Renal pelvis (tissue), 12 donors: Measurements from ENCODE around the gene IST1. TPM values are rescaled to one million over a fixed set of nuclear protein-coding genes. Genes with fewer than 3 reads are reported as not detected.
"Not testable (repeated sequence)": the region's sequence is repeated elsewhere in the genome, so short reads cannot be mapped to it uniquely, and the experiment has no call there.

Source experiments
- DNase-seq: peaks from one replicate; pipeline ENCODE4 v3.0.0-alpha.2; 2013
- long read RNA-seq, 16 experiments: transcript quantifications; one replicate each; lab custom pipeline, GENCODE V29; 2026
- polyA plus RNA-seq, 3 donors: library from polyadenylated mRNA; unstranded; fragments of 120-200 nt; gene quantifications; one replicate each; pipeline ENCODE4 v1.2.1, GENCODE V29; 2013; ENCODE audit not compliant: insufficient read length in 3 of 3

The IST1 gene
- polyA plus RNA-seq = 100 to 1,000 TPM; 258 to 360 (median 303) TPM
- long read RNA-seq, donor 1, full-length matches to known transcripts = 33 of 69 reads
- long read RNA-seq, donor 1, partial matches to known transcripts = 36 of 69 reads
- long read RNA-seq, donor 1, other reads (novel, unspliced or antisense) = 0 of 69 reads
- long read RNA-seq, donor 2, full-length matches to known transcripts = 61 of 77 reads
- long read RNA-seq, donor 2, partial matches to known transcripts = 16 of 77 reads
- long read RNA-seq, donor 2, other reads (novel, unspliced or antisense) = 0 of 77 reads
- long read RNA-seq, donor 3, full-length matches to known transcripts = 29 of 88 reads
- long read RNA-seq, donor 3, partial matches to known transcripts = 54 of 88 reads
- long read RNA-seq, donor 3, other reads (novel, unspliced or antisense) = 5 of 88 reads
- long read RNA-seq, donor 4, full-length matches to known transcripts = 47 of 58 reads
- long read RNA-seq, donor 4, partial matches to known transcripts = 11 of 58 reads
- long read RNA-seq, donor 4, other reads (novel, unspliced or antisense) = 0 of 58 reads
- long read RNA-seq, donor 5, full-length matches to known transcripts = 26 of 39 reads
- long read RNA-seq, donor 5, partial matches to known transcripts = 13 of 39 reads
- long read RNA-seq, donor 5, other reads (novel, unspliced or antisense) = 0 of 39 reads
- long read RNA-seq, donor 6, full-length matches to known transcripts = 48 of 61 reads
- long read RNA-seq, donor 6, partial matches to known transcripts = 13 of 61 reads
- long read RNA-seq, donor 6, other reads (novel, unspliced or antisense) = 0 of 61 reads
- long read RNA-seq, donor 7, full-length matches to known transcripts = 58 of 63 reads
- long read RNA-seq, donor 7, partial matches to known transcripts = 5 of 63 reads
- long read RNA-seq, donor 7, other reads (novel, unspliced or antisense) = 0 of 63 reads
- long read RNA-seq, donor 8, full-length matches to known transcripts = 16 of 31 reads
- long read RNA-seq, donor 8, partial matches to known transcripts = 15 of 31 reads
- long read RNA-seq, donor 8, other reads (novel, unspliced or antisense) = 0 of 31 reads
- long read RNA-seq, donor 9, full-length matches to known transcripts = 53 of 72 reads
- long read RNA-seq, donor 9, partial matches to known transcripts = 19 of 72 reads
- long read RNA-seq, donor 9, other reads (novel, unspliced or antisense) = 0 of 72 reads
- long read RNA-seq, donor 10, full-length matches to known transcripts = 41 of 63 reads
- long read RNA-seq, donor 10, partial matches to known transcripts = 22 of 63 reads
- long read RNA-seq, donor 10, other reads (novel, unspliced or antisense) = 0 of 63 reads
- long read RNA-seq, donor 11, full-length matches to known transcripts = 26 of 26 reads
- long read RNA-seq, donor 11, partial matches to known transcripts = 0 of 26 reads
- long read RNA-seq, donor 11, other reads (novel, unspliced or antisense) = 0 of 26 reads
- long read RNA-seq, donor 12, full-length matches to known transcripts = 49 of 82 reads
- long read RNA-seq, donor 12, partial matches to known transcripts = 33 of 82 reads
- long read RNA-seq, donor 12, other reads (novel, unspliced or antisense) = 0 of 82 reads
- long read RNA-seq, donor 13, full-length matches to known transcripts = 22 of 22 reads
- long read RNA-seq, donor 13, partial matches to known transcripts = 0 of 22 reads
- long read RNA-seq, donor 13, other reads (novel, unspliced or antisense) = 0 of 22 reads
- long read RNA-seq, donor 14 = 0 reads
- long read RNA-seq, donor 15 = 0 reads
- long read RNA-seq, donor 16, full-length matches to known transcripts = 43 of 112 reads
- long read RNA-seq, donor 16, partial matches to known transcripts = 69 of 112 reads
- long read RNA-seq, donor 16, other reads (novel, unspliced or antisense) = 0 of 112 reads

DNA sequence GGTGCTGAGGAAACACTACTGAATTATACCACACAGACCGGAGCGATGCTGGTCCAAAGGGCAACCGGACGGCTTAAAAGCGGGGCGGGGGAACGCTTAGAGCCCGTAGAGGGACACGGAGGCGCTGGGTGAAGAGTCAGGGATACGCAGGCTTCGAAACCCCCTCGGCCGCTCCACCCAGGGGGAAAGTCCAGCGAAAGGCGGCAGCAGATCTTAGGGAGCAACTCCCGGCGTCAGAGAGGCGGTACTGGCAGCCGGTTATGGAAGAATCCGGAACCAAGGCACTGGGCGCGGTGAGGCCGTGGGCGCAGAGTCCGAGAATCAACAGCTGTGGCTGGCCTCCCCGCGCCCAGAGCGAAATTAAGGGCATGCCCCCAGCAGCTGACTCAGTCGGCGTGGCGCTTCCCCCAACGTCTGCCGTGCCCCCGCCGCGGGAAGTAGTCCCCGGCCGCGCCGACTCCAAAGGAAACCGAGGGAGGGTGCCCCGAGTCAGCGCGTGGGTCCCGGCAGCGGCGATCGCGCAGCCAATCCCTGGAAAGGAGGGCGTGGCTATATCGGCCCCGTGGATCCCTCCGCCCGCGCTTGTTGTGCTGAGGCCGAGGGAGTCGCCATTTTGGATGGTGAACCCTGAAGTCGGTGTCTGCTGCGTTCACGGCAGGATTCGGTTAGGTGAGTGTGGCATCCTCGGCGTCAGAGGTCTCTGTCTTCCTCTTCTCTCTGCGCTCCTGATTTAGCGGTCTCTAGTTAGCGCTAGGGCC is at the start of gene IST1:
Gene IST1 (plus strand): TSS at position 611 of the 758 bp plus-strand sequence. CDS start 20,110 bp downstream, outside the sequence.
- DNase-seq = peak; percentile 98

DNA sequence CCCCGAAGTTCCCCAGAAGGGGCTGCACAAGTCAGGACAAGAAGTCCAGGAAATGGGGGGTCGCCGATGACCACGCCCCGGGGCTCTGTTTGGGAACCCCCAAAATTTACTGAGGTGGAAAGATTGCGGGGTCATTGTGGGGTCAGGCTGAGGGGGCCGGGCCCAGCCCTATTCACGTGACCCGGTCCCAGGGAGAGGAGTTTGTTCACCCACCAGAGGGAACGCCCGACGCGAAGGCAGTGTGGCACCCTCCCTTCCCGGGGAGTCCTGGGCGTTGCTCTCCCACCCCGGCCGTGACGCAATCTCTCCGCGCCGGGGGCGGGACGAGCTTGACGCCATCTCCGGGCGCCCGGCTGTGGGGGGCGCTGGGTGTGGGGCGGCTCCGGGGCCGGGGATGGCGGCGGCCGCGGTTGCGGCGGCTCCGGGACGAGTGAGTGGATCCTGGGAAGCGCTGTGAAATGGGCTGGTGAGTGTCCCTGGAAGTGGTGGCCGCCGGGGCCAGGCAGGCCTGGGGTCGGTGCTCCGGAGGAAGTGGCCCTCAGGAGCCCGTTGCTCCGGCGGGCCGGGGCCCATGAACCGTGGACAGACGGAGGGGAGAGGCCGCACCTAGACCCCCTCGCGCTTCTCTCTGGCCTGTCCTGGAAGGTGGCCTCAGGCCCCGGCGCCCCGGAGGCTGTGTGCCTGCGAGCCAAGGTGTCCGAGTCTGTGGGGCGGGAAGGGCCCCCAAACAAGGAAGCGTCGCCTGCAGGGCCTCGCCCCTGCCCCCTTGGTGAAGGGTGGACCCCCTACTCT is 49.5 kb upstream of the IST1 start, which contains the start of gene ATXN1L:
Gene ATXN1L (plus strand): TSS at position 338 of the 792 bp plus-strand sequence. CDS start 3,765 bp downstream, outside the sequence.
- DNase-seq = peak; percentile 88

DNA sequence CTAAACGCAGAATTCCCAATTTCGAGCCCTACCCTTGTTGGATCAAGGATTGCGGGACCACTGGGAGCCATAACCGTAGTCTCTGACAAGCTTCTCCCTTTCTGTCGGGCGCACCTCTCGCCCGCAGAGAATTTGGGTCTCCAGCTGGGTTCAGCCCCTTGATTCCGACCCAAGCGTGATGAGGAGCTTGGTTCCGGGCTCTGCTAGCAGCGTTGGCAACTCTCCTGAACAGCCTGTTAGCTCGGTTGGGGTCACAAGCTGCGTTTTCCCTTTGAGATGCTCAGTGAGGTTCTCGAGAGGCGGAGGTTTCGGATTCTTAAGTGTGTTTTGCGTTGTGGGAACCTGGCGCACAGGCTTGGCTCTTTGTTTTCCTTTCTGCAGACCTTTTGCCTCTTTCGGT is 48.9 kb upstream of the IST1 start:
- DNase-seq = no peak

DNA sequence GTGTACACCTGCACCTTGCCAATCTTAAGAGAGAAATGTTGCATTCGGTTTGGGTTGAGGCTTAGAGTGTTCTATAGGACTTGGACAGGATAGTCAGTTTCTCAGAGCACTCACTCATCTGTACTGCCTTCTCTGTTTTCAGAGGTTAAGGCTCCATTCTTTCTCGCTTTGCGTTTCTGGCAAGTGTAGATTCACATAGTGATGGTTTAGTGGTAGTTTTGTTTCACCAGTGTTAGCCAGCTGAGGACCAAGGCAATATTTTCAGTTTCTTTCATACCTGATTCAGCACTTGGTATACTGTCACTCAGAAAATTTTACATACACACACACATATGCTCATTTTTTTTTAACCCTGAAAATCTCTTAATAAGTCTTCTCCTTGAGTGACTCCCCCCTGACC is 48.2 kb upstream of the IST1 start:
- no peak for DNase-seq

DNA sequence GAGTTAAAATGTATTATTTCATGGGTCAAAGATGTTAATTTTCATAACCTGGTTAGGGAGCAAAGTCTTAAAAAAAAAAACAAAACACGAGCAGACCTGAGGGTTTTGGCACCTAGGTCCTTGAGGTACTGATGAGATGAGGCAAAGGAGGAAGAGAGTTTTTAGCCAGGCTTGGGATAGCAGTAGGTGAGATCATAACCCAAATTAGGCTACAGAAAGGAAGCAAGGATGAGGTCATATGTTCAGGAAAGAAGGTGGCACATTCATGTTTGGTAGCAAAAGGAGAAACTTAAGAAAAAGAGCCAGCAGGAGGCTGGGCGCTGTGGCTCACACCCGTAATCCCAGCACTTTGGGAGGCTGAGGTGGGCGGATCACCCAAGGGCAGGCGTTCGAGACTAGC is 46.7 kb upstream of the IST1 start:
- no peak for DNase-seq

DNA sequence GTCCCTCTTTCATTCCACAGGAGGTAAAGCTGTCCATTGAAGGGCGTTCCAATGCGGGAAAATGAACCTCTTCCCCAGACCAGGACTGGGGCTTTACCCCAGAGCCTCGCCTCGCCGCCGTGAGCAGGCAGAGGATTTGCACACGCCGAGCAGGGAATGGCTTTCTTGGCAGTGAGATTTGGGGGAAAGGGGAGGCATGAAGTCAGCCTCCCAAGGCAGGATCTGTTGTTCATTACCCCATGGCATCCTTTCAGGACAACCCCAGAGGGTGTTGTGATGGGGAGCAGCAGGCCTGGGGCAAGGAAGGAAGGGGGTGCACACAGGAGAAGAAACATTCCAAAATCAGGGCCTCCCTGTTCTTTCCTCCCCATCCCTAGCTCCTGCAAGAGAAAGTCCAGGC is 43.6 kb upstream of the IST1 start:
- DNase-seq = no peak

DNA sequence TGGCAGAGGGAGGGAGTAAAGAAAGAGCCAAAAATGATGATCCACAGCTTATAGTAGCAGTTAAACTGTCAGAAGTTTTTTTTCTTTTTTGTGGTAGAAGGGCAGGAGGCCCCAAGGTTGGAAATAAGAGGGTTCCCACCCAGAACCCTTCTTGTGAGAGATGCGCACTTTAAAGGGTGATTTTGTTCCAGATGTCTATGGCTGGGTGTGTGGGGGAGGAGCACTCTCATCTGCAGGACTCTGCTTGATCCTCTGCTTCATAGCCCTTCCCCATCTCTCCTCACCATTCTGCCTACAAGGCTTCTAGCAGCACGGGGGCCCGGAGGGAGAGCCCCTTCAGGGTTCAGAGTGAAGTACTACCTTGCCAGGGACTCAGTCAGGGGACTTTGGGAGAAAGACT is 43.2 kb upstream of the IST1 start:
- no peak for DNase-seq

DNA sequence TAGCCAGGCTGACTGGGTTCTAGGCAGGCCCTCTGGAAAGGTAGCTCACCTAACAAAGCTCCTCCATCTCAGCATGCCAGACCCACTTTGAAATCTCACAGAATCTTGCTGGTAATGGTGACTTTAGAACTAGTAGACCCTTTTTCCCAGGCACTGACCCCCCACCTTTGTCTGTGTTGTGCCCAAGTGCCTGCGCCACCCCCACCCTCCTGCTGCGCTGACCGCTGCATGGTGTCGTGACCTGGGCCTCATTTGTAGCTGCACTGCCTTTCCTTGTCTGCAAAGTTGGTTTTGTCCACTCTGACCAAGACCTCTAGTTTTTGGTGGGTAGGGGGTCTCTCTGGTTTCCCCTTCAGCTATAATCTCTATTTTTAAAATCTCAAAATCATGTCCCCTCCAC is 42.8 kb upstream of the IST1 start:
- DNase-seq = no peak

DNA sequence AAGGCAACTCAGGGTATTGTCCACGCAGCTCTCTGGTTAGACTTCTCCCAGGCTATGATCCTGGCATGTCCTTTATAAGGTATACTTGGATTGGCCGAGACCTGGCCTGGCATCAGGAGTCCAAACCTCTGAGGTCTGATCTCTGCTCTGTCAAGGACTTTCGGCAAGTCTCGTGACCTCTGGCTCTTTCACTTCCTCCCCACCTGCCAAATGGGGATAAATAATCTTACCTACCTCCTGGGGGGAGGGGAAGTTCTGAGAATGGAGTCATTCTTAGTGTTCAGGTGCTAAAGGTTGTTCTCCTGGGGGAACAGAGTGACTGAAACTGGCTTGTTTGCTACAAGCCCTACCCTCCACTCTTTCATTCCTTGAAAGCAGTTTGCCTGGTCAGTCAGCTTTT is 41.9 kb upstream of the IST1 start:
- no peak for DNase-seq

DNA sequence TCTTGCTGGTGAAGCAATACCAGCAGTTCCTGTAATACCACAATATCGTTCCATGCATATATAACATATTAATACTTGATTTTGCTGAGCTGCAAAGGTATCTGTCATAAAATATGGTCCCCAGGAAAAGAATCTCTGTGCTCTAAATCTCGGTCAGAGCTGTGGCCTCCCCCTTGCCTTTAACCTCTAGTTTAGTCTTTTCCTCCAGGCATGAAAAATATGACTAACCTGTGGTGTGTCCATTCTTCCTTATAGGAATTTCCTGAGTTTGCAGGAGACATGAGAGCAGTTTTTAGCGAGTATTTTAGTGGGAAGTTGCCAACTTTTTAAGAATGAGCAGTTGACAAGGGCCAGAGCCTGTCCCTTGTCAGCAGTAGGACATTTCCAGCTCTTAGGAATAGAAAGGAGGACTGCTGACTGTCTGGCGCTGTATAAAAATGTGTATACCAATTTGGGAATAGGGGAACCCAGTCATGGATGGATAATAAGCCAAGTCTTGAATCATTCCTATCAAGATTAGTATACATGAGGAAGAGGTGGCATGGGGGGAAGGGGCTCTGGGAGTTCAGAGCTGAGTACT is 40.9 kb upstream of the IST1 start:
- no peak for DNase-seq

DNA sequence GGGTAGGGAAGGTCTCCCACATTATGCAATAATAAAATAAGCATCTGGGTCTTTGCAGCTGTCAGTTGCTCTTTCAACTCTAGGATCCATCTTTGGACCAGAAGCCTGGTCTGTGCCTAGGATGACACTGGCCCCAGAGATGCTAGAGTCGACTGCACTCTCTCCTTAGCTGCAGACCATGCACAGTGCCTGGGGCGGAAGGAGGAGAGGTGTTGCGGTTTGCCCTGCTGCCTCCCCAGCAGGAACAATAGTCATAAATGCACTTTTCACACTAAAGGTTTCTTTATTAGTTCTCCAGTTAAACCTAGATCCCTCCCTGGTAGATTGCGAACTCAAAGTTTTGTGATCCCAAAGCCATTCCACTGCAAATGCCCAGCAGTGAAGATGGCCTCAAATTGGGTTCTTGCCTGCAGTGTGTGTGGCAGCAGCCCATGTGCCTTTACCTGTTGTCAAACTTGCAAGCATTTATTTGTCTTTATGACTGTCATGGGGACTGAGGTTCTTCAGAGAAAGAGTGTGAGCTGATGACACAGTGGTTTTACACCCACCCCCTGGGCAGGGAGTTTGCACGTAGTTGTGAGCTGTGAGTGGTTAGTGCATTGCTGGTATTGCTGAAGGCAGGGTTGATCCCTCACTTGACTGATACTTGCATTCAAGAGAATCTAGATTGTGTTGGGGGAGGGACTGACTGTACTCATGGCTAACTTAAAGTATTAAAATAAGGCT is 39.2 kb upstream of the IST1 start:
- no peak for DNase-seq

DNA sequence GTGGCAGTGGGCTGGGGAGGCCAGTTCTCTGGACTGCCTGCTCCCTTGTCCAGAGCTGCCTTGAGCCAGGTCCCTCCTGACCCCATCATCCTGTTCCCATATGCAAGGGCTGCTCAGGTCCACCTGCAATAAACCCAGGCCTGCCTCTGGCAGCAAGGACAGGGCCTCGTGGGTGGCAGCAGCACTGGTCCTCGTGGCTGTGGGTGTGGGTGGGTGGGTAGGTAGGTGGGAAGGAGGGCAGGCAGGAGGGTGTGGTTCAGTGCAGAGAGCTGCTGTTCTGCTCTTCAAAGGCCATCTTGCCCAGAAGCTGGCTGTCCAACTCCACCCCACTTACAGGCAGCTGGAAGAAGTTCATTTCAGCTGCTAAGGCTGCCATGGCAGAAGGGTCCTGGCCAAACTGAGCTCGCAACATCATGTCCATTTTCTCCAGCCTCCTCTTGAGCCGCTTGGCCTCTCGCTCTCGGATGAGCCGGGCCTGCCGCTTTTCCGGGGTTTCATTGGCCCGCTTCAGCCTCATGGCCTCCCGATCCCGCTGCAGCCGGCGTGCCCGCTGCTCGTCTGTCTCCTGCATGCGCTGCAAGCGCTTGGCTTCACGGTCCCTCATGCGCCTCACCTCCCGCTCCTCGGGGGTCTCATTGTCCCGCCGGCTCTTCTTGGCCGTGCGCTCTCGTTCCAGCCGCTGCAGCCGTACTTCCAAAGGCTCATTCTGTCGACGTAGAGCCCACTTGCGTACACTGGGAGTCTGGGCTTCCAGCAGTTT is 35.4 kb upstream of the IST1 start:
- no peak for DNase-seq

DNA sequence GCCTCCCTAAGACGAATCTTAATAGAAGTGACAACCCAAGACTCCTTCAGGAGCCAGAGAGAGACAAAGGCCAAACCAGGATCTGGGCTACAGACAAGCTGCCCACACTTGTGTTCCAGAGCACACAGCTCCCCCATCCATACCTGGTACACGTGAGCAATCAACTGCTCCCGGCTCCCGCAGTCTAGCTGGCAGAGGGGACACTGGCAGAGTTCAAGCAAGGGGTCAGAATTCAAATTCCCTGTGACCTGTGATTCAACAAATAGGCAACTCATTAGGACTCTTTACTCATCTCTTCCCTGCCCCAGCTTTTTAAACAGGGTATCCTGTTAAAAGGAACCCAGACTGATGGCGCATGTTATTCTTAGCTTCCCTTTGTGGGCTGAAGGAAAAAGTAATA is 31.3 kb upstream of the IST1 start:
- DNase-seq = no peak

DNA sequence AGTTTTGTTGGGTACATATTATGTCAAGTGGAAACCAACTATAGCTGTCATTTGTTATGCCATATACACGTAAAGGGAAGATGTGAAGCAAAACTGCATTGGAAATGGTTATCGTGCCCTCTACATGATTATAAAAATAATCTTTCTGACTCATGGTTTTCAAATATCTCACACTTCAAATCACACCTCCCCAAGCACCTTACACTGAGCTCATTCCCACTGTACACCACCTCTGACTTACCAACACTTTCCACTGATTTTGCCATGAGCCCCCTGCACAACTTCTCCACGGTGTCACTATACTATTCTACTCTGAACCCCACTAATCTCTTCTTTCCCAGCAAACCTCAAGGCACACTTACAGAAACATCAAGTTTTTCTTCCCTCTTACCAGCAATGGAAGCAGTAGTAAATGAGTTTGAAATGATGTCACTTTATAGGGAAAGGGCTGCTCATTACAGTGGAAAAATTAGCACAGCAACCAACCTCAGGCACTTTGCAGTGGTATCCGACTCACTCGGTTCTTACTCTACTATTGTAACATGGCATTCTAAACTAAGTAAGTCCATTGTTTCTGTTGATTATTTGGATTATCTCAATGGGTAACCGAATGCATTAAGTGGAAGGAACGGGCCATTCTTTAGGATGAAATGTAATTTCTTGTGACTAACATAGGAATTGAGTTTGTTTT is 30.0 kb upstream of the IST1 start:
- DNase-seq = no peak

DNA sequence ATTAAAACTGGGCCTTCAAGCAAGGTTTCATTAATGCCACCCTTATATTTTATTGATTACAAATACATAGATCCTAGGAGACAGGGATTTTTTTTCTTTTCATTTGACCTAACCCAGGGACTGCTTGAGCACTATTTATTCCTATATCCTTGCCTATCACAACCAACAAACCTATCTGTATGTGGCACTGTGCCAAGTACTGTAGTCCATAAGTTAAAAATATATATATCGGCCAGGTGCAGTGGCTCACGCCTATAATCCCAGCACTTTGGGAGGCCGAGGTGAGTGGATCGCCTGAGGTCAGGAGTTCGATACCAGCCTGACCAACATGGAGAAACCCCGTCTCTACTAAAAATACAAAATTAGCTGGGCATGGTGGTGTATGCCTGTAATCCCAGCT is 28.2 kb upstream of the IST1 start:
- not testable (repeated sequence) for DNase-seq

DNA sequence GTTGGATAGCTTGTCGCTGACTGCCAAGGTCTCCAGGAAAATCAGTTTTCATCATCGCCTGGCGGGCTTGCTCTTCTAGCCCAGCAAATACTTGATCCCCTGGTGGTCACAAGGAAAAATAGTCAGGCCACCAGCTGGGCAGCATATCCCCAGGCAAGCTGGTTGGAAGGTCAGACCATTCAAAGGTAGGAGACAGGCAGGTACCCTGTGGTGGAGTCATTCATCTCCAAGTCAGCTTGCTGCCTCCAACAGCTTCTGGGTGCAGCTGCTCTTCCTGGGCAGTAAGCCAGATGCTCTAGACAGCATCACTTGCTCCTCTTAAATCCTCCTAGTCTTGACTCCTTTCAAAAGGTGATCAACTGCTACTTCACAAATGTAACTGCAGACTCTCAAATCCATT is 27.4 kb upstream of the IST1 start:
- no peak for DNase-seq
